Glutamatergic neuron (in vitro differentiated cells): Measurements from ENCODE around the gene EFCAB3. TPM values are rescaled to one million over a fixed set of nuclear protein-coding genes. Genes with fewer than 3 reads are reported as not detected.

ENCODE experiments used
- DNase-seq: peaks from one replicate; pipeline ENCODE4 v3.0.0; 2022
- H3K27ac Mint-ChIP-seq: one replicate; pipeline ENCODE4 v1.8.0; 2020; ENCODE audit warnings: mild to moderate bottlenecking, mixed read lengths, inconsistent platforms; ENCODE audit not compliant: unreplicated experiment
- H3K27me3 Mint-ChIP-seq: one replicate; pipeline ENCODE4 v1.8.0; 2020; ENCODE audit warnings: mild to moderate bottlenecking, moderate library complexity, mixed read lengths, inconsistent platforms; ENCODE audit not compliant: unreplicated experiment
- H3K36me3 Mint-ChIP-seq: one replicate; pipeline ENCODE4 v1.8.0; 2020; ENCODE audit warnings: mild to moderate bottlenecking, mixed read lengths, inconsistent platforms; ENCODE audit not compliant: unreplicated experiment
- H3K4me1 Mint-ChIP-seq: one replicate; pipeline ENCODE4 v1.8.0; 2020; ENCODE audit warnings: mild to moderate bottlenecking, low read depth, mixed read lengths, inconsistent platforms; ENCODE audit not compliant: unreplicated experiment
- H3K4me3 Mint-ChIP-seq: one replicate; pipeline ENCODE4 v1.8.0; 2020; ENCODE audit warnings: mild to moderate bottlenecking, mixed read lengths, inconsistent platforms; ENCODE audit not compliant: unreplicated experiment
- H3K9me3 Mint-ChIP-seq: one replicate; pipeline ENCODE4 v1.8.0; 2020; ENCODE audit warnings: mild to moderate bottlenecking, moderate library complexity, mixed read lengths, inconsistent platforms; ENCODE audit not compliant: unreplicated experiment
- long read RNA-seq: library from polyadenylated mRNA; unstranded; transcript quantifications from one replicate; pipeline ENCODE4 v2.0.0, GENCODE V29; 2020; ENCODE audit not compliant: unreplicated experiment
- total RNA-seq: library from RNA; stranded (reverse); fragmentation: NEBNext Ultra II Directional; extraction: Animal tissue kit (Norgen Biotek cat#: 25700); gene quantifications from one replicate; pipeline ENCODE4 v1.2.1, GENCODE V29; 2021; ENCODE audit not compliant: unreplicated experiment
- TF ChIP-seq, protein P1 (sequence below): fragments of 200-600 bp; sonication (generic); IDR thresholded peaks from one replicate; pipeline ENCODE4 v1.5.0; 2021; ENCODE audit not compliant: partially characterized antibody, unreplicated experiment

The EFCAB3 gene
- not detected for total RNA-seq
- long read RNA-seq = 0 reads

DNA sequence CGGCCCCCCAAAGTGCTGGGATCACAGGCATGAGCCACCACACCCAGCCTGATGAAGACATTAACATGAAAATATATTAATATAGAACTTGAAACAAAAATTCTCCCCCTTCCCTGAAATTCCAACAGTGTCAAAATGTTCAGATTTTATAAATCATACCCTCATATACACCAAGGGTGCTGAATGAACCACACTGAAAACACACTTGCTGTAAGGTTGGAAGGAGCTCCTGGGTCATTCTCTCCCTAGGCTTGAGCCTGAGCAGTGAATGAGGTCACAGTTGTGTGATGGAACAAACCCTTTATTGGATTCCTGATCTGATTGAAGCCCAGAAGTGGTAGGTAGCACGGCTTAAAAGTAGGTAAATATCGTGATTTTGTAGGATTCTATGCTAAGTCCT is at the start of gene EFCAB3:
TSS of gene EFCAB3 (plus strand) at position 301 of the 400 bp plus-strand sequence. CDS start 2,427 bp downstream, outside the sequence.
- no peaks in the 10 kb centered on the region for H3K27me3 Mint-ChIP-seq
- TF ChIP-seq, protein P1, sequence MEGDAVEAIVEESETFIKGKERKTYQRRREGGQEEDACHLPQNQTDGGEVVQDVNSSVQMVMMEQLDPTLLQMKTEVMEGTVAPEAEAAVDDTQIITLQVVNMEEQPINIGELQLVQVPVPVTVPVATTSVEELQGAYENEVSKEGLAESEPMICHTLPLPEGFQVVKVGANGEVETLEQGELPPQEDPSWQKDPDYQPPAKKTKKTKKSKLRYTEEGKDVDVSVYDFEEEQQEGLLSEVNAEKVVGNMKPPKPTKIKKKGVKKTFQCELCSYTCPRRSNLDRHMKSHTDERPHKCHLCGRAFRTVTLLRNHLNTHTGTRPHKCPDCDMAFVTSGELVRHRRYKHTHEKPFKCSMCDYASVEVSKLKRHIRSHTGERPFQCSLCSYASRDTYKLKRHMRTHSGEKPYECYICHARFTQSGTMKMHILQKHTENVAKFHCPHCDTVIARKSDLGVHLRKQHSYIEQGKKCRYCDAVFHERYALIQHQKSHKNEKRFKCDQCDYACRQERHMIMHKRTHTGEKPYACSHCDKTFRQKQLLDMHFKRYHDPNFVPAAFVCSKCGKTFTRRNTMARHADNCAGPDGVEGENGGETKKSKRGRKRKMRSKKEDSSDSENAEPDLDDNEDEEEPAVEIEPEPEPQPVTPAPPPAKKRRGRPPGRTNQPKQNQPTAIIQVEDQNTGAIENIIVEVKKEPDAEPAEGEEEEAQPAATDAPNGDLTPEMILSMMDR = no peak
- H3K9me3 Mint-ChIP-seq = no peaks in the 10 kb centered on the region
- no peak within 1 kb of the TSS for H3K4me3 Mint-ChIP-seq
- no peaks in the 10 kb centered on the region for H3K36me3 Mint-ChIP-seq
- no peak for DNase-seq
- H3K4me1 Mint-ChIP-seq = no peaks in the 10 kb centered on the region
- no peak within 1 kb of the TSS for H3K27ac Mint-ChIP-seq

DNA sequence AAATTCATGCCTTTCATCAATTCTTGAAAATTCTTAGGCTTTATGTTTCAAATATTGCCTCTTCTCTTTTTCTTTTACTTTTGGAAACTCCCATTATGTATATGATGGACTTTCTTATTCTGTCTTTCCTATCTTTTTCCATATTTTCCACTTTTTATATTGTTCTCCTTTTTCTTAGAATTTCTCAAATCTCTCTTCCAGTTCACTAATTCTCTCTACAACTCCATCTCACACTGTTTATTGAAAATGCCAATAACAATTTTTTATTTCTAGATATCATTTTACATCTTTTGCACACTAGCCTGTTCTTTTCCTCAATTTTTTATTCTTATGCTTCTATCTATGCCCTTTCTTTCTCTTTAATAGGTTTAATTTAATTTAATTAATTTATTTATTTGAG is 43.8 kb upstream of the EFCAB3 start:
- DNase-seq = no peak
- Mint-ChIP-seq H3K9me3 (no peaks in the 10 kb centered on the region), H3K27ac (no peak overlapping the region), H3K27me3 (peaks cover 4% of the 10 kb centered on the region), H3K36me3 (peaks cover 5% of the 10 kb centered on the region), H3K4me3 (no peak overlapping the region), H3K4me1 (no peaks in the 10 kb centered on the region)
- TF ChIP-seq, protein P1 = no peak

DNA sequence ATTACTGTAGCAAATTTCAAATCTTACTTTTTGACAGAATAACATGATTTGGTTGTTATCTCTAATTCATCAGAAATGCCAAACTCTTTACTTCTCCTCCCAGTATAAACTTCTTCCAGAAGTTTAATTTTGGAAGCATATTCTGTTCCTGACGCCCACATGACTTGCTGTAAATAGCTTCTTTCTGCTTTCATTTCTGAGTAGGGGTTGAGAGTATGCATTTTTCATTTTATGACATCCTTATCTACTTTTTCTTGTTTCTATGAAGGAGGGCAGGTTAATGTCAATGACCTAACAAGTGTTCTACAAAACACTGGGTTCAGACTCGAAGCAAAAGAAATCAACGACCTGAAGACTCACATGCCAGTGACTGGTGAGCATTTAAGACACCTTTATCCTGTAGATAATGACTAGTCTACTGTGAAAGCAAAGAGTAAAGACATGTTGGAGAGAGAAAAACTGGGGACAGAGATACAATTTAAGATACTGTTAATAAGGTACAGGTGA is 36.5 kb upstream of the EFCAB3 start:
- TF ChIP-seq, protein P1 = no peak
- Mint-ChIP-seq H3K4me1 (no peaks in the 10 kb centered on the region), H3K9me3 (no peaks in the 10 kb centered on the region), H3K4me3 (no peak overlapping the region), H3K27ac (no peak overlapping the region), H3K36me3 (no peaks in the 10 kb centered on the region), H3K27me3 (no peaks in the 10 kb centered on the region)
- DNase-seq = no peak

DNA sequence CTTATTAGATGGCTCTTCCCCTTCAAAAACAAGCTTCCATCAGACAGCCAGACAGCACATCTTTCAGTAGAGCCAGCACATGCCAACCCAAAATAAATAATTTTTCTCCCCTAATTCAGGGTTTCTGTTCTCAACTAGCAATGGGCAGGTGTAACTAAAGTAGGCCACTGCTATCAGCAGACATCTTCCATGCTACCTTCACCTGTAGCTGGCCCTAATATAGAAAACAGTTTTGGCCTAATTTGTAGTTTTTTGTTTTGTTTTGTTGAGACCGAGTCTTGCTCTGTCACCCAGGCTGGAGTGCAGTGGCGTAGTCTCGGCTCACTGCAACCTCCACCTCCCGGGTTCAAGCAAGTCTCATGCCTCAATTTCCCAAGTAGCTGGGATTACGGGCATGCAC is 29.2 kb upstream of the EFCAB3 start:
- Mint-ChIP-seq H3K4me3 (no peak overlapping the region), H3K27ac (no peak overlapping the region), H3K27me3 (no peaks in the 10 kb centered on the region), H3K4me1 (no peaks in the 10 kb centered on the region), H3K36me3 (no peaks in the 10 kb centered on the region), H3K9me3 (no peaks in the 10 kb centered on the region)
- no peak for DNase-seq
- TF ChIP-seq, protein P1 = no peak

DNA sequence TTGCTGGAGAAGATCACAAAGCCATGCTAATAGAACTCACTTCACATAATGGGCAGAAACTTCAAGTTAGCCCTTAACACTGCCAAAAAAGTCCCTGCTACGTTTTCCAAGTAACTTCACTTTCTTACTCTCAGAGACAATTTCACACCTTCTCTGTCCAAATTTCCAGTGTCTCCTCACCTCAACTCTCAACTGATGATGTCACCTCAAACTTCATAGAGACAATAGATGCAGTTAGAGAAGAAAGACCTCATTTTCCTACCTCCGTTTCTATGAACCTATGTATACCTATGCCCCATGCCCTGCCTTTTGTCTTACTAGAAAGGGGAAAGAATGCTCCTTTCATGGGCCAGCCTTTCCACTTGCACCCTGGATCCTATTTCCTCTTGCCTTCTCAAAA is 14.2 kb upstream of the EFCAB3 start:
- TF ChIP-seq, protein P1 = no peak
- no peaks in the 10 kb centered on the region for H3K27me3 Mint-ChIP-seq
- H3K4me3 Mint-ChIP-seq = no peak overlapping the region
- no peak overlapping the region for H3K27ac Mint-ChIP-seq
- H3K9me3 Mint-ChIP-seq = peaks cover 3% of the 10 kb centered on the region
- peaks cover under 1% of the 10 kb centered on the region for H3K36me3 Mint-ChIP-seq
- no peak for DNase-seq
- no peaks in the 10 kb centered on the region for H3K4me1 Mint-ChIP-seq
